ENCODE data around the gene FOXA2. TPM values are rescaled to one million over a fixed set of nuclear protein-coding genes. Genes with fewer than 3 reads are reported as not detected.

Gene FOXA2
- total RNA-seq, 1 experiment from 2014 or later, result 43.6 TPM

DNA sequence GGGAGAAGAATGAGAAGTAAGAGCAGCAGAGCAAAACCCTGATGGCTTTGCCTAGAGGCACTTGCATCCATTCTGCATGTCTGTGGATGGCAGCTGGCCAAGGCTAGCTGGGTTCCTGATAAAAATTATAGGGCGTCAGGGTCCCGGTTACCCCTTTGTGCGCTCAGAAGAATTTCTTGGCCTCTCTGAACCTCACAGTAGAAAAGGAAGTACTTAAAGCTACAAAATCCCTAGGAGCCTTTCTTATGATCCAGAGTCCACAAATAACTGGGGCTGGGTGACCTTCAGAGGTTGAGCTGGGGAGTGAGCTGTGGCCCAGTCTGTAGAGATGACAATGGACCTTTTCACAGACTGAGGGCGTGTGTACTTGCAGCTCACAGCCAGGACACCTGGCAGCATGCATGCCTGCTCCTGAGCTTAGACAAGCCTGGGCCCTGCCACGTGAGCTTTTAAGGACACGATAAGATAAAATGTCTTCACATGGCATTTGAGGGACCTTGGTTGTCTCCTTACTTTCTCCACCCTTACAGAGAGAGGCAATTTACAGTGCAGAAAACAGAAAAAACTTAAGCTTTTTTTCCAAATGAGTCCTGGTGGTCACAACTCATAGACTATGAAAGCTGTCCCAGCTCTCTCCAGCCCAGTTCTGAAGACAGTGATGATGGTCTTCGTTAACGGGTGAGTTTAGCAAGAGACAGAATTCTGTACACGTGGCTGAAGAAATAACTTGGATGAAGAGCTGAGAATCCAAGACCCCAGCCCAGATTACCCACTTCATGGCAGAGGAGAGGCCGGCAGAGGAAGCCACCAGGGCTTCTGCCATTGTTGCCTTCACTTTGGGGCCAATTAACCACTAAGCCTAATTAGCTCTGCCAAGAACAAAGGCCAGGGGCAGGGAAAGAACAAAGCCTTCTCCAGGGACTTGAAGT, 50.3 kb downstream of the FOXA2 start:
- Mint-ChIP-seq H3K36me3 (ENCODE audit: insufficient read depth, unreplicated experiment) (peaks cover 16% of the 10 kb centered on the region), H3K9me3 (ENCODE audit: unreplicated experiment) (peaks cover 7% of the 10 kb centered on the region), H3K27ac (ENCODE audit: unreplicated experiment) (no peak overlapping the region), H3K4me3 (ENCODE audit: unreplicated experiment) (no peak overlapping the region), H3K27me3 (ENCODE audit: insufficient read depth, unreplicated experiment) (no peaks in the 10 kb centered on the region), H3K4me1 (ENCODE audit: low read depth, unreplicated experiment) (peaks cover 59% of the 10 kb centered on the region)
- no peak overlapping the region for H3K4me3 ChIP-seq (ENCODE audit: low read depth, low read length)
- BruUV-seq (replicated peaks), result no TSS peak
- ChIA-PET CTCF (interaction anchor here (0.6 to 1.2 kb wide), 2 partner anchors 10 to 33 kb away, joined by 3 to 4 read pairs; no protein-coding TSS in a partner anchor), POLR2A (interaction anchor here (0.6 to 0.9 kb wide), 2 partner anchors 10 to 90 kb away, joined by 3 read pairs; no protein-coding TSS in a partner anchor)
- DNase-seq, result no peak
- no peaks in the 10 kb centered on the region for H3K36me3 ChIP-seq (ENCODE audit: control insufficient read depth, insufficient read depth, low read length)
- TF ChIP-seq, protein P1, sequence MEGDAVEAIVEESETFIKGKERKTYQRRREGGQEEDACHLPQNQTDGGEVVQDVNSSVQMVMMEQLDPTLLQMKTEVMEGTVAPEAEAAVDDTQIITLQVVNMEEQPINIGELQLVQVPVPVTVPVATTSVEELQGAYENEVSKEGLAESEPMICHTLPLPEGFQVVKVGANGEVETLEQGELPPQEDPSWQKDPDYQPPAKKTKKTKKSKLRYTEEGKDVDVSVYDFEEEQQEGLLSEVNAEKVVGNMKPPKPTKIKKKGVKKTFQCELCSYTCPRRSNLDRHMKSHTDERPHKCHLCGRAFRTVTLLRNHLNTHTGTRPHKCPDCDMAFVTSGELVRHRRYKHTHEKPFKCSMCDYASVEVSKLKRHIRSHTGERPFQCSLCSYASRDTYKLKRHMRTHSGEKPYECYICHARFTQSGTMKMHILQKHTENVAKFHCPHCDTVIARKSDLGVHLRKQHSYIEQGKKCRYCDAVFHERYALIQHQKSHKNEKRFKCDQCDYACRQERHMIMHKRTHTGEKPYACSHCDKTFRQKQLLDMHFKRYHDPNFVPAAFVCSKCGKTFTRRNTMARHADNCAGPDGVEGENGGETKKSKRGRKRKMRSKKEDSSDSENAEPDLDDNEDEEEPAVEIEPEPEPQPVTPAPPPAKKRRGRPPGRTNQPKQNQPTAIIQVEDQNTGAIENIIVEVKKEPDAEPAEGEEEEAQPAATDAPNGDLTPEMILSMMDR (IDR thresholded peaks at IDR 0.05; ENCODE audit: insufficient read depth in 1 of 2, low read depth in 1 of 2, low read length in 1 of 2, severe bottlenecking in 1 of 2, unreplicated experiment in 1 of 2), result no peak
- H3K27me3 ChIP-seq (replicated peaks; ENCODE audit: control insufficient read depth, insufficient read depth, low read length), result no peaks in the 10 kb centered on the region
- intact Hi-C loops (cut with micrococcal nuclease; ENCODE audit: unreplicated experiment), result no loop called here
- peaks cover 54% of the 10 kb centered on the region for H3K4me1 ChIP-seq
- 0 out of 2 replicates have a peak, but pooled peaks cover 4% of the 10 kb centered on the region for H3K9me3 ChIP-seq

DNA sequence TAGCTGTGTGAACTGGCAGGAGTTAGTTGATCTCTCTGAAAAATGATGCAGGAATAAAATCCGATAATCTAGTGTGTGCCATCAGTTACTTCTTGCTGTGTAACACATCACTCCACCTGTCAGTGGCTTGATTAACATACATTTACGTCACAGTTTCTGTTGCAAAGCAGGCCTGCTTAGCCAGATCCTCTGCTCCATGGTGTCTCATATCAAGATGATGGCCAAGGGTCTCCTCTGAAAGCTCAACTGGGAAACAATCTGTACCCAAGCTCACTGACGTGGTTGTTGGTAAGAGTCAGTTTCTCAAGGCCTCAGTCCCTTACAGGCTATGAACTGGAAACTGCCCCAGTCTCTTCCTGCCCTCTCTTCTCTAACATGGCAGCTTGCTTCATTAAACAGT, 51.8 kb downstream of the FOXA2 start:
- H3K9me3 Mint-ChIP-seq (ENCODE audit: unreplicated experiment), result no peaks in the 10 kb centered on the region
- Histone ChIP-seq H3K4me1 (peaks cover 48% of the 10 kb centered on the region), H3K4me3 (ENCODE audit: low read depth, low read length) (no peak overlapping the region), H3K9me3 (no peaks in the 10 kb centered on the region), H3K36me3 (ENCODE audit: control insufficient read depth, insufficient read depth, low read length) (no peaks in the 10 kb centered on the region), H3K27me3 (replicated peaks; ENCODE audit: control insufficient read depth, insufficient read depth, low read length) (no peaks in the 10 kb centered on the region)
- no peak for DNase-seq
- POLR2A ChIA-PET, result no interaction called here
- no peak overlapping the region for H3K4me3 Mint-ChIP-seq (ENCODE audit: unreplicated experiment)
- CTCF ChIA-PET, result interaction anchor here (1.2 kb wide), 1 partner anchor 151 kb away, joined by 3 read pairs; no protein-coding TSS in a partner anchor
- TF ChIP-seq, protein P1 (IDR thresholded peaks at IDR 0.05; ENCODE audit: insufficient read depth in 1 of 2, low read depth in 1 of 2, low read length in 1 of 2, severe bottlenecking in 1 of 2, unreplicated experiment in 1 of 2), result no peak
- peaks cover 16% of the 10 kb centered on the region for H3K36me3 Mint-ChIP-seq (ENCODE audit: insufficient read depth, unreplicated experiment)
- intact Hi-C loops (cut with micrococcal nuclease; ENCODE audit: unreplicated experiment), result no loop called here
- no peaks in the 10 kb centered on the region for H3K27me3 Mint-ChIP-seq (ENCODE audit: insufficient read depth, unreplicated experiment)
- H3K27ac Mint-ChIP-seq (ENCODE audit: unreplicated experiment), result no peak overlapping the region
- H3K4me1 Mint-ChIP-seq (ENCODE audit: low read depth, unreplicated experiment), result peaks cover 50% of the 10 kb centered on the region
- no TSS peak for BruUV-seq (replicated peaks)

DNA sequence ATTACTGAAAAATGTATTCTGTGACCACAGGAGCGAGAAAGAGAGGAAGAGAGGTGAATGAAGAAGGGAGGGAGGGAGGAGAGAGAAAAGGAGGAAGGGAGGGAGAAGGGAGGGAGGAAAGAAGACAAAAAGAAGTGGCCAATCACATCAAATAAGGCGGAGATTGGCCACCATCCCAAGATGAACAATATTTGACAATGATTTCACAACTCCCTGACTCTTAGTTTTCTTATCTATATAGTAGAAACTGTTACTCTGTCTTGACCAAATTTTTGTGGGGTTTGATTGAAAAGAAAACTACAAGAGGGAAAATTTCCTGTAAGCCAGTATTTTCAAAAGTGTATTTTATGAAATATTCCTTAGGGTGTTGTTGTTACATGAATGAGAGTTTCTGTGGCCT, 52.6 kb downstream of the FOXA2 start:
- no peak for DNase-seq
- H3K36me3 ChIP-seq (ENCODE audit: control insufficient read depth, insufficient read depth, low read length), result no peaks in the 10 kb centered on the region
- BruUV-seq (replicated peaks), result no TSS peak
- Mint-ChIP-seq H3K36me3 (ENCODE audit: insufficient read depth, unreplicated experiment) (peaks cover 11% of the 10 kb centered on the region), H3K4me1 (ENCODE audit: low read depth, unreplicated experiment) (peaks cover 41% of the 10 kb centered on the region), H3K4me3 (ENCODE audit: unreplicated experiment) (no peak overlapping the region), H3K9me3 (ENCODE audit: unreplicated experiment) (no peaks in the 10 kb centered on the region), H3K27me3 (ENCODE audit: insufficient read depth, unreplicated experiment) (no peaks in the 10 kb centered on the region), H3K27ac (ENCODE audit: unreplicated experiment) (peak overlapping the region; percentile 67)
- ChIA-PET POLR2A (no interaction called here), CTCF (interaction anchor here (1.2 kb wide), 1 partner anchor 151 kb away, joined by 3 read pairs; no protein-coding TSS in a partner anchor)
- no peaks in the 10 kb centered on the region for H3K9me3 ChIP-seq
- intact Hi-C loops (cut with micrococcal nuclease; ENCODE audit: unreplicated experiment), result no loop called here
- peaks cover 40% of the 10 kb centered on the region for H3K4me1 ChIP-seq
- TF ChIP-seq, protein P1 (IDR thresholded peaks at IDR 0.05; ENCODE audit: insufficient read depth in 1 of 2, low read depth in 1 of 2, low read length in 1 of 2, severe bottlenecking in 1 of 2, unreplicated experiment in 1 of 2), result no peak
- H3K27me3 ChIP-seq (replicated peaks; ENCODE audit: control insufficient read depth, insufficient read depth, low read length), result no peaks in the 10 kb centered on the region
- H3K4me3 ChIP-seq (ENCODE audit: low read depth, low read length), result no peak overlapping the region

Data from Caco-2 (cell line).